GM15510 (cell line): ENCODE results near the gene ANTXR1.

Experiments
- POLR2A ChIP-seq: IDR thresholded peaks from 3 replicates; pipeline ENCODE4 v1.6.1; 2011; ENCODE audit warnings: borderline replicate concordance; ENCODE audit not compliant: insufficient read length; ENCODE audit errors: extremely low read depth

The ANTXR1 gene

GRCh38 chr2:69255760-69256159, 242.8 kb downstream of the ANTXR1 start:
- no peak for TF ChIP-seq POLR2A

GRCh38 chr2:69260666-69261065, 247.7 kb downstream of the ANTXR1 start:
- no peak for TF ChIP-seq POLR2A

GRCh38 chr2:69269330-69269729, 256.4 kb downstream of the ANTXR1 start:
- no peak for TF ChIP-seq POLR2A

GRCh38 chr2:69271831-69272257, 258.9 kb downstream of the ANTXR1 start:
- no peak for TF ChIP-seq POLR2A

GRCh38 chr2:69272803-69273471, 260.0 kb downstream of the ANTXR1 start:
- TF ChIP-seq POLR2A = no peak

GRCh38 chr2:69275490-69275889, 262.5 kb downstream of the ANTXR1 start:
- no peak for TF ChIP-seq POLR2A

- no peak for TF ChIP-seq POLR2A
Measured at GRCh38 chr2:69278366-69278765, 265.4 kb downstream of the ANTXR1 start.

- TF ChIP-seq POLR2A = no peak
Measured at GRCh38 chr2:69279211-69279610, 266.2 kb downstream of the ANTXR1 start.

GRCh38 chr2:69279931-69280681, 267.1 kb downstream of the ANTXR1 start:
- no peak for TF ChIP-seq POLR2A

GRCh38 chr2:69280796-69281412, 267.9 kb downstream of the ANTXR1 start:
- TF ChIP-seq POLR2A = no peak

GRCh38 chr2:69285379-69285894, 272.5 kb downstream of the ANTXR1 start:
- TF ChIP-seq POLR2A = no peak

- TF ChIP-seq POLR2A = no peak
Measured at GRCh38 chr2:69287544-69287943, 274.6 kb downstream of the ANTXR1 start.

GRCh38 chr2:69288429-69288828, 275.4 kb downstream of the ANTXR1 start:
- TF ChIP-seq POLR2A = no peak

- no peak for TF ChIP-seq POLR2A
Measured at GRCh38 chr2:69291004-69291650, 278.1 kb downstream of the ANTXR1 start.

- TF ChIP-seq POLR2A = no peak
Measured at GRCh38 chr2:69291721-69292120, 278.7 kb downstream of the ANTXR1 start.

- no peak for TF ChIP-seq POLR2A
Measured at GRCh38 chr2:69292256-69292655, 279.3 kb downstream of the ANTXR1 start.

- no peak for TF ChIP-seq POLR2A
Measured at GRCh38 chr2:69296421-69296820, 283.4 kb downstream of the ANTXR1 start.
